Liver (tissue), 9 donors: Measurements from ENCODE around the gene PAPPA. TPM values are rescaled to one million over a fixed set of nuclear protein-coding genes. Genes with fewer than 3 reads are reported as not detected.
A peak's percentile ranks its signal among the peaks of the same experiment; 100 is the strongest.

ENCODE experiments used
- DNase-seq: peaks from one replicate; pipeline ENCODE4 v3.0.0-alpha.2; 2017; ENCODE audit warnings: low spot score
- H3K27ac ChIP-seq, 2 donors: one replicate each; pipeline ENCODE4 v1.7.0; 2013; ENCODE audit warnings: inconsistent platforms in 2 of 2, low read length in 2 of 2, control low read depth in 1 of 2, low read depth in 1 of 2, mild to moderate bottlenecking in 1 of 2
- H3K27me3 ChIP-seq, 4 donors: one replicate each; pipeline versions ENCODE4 v1.6.1 to v1.7.0; 2013; ENCODE audit warnings: low read length in 3 of 4, inconsistent platforms in 1 of 4, mild to moderate bottlenecking in 1 of 4, moderate library complexity in 1 of 4; ENCODE audit not compliant: control insufficient read depth in 4 of 4, insufficient read depth in 4 of 4
- H3K36me3 ChIP-seq, 4 donors: one replicate each; pipeline versions ENCODE4 v1.6.1 to v1.7.0; 2013; ENCODE audit warnings: low read length in 3 of 4, mild to moderate bottlenecking in 3 of 4, low read depth in 1 of 4, moderate library complexity in 1 of 4; ENCODE audit not compliant: control insufficient read depth in 4 of 4, insufficient read depth in 3 of 4
- H3K4me1 ChIP-seq, 4 donors: one replicate each; pipeline versions ENCODE4 v1.6.1 to v1.7.0; 2013; ENCODE audit warnings: low read length in 3 of 4, mild to moderate bottlenecking in 3 of 4, moderate library complexity in 1 of 4; ENCODE audit not compliant: control insufficient read depth in 4 of 4, insufficient read depth in 4 of 4
- H3K4me3 ChIP-seq, 3 donors: one replicate each; pipeline versions ENCODE4 v1.6.1 to v1.7.0; 2013; ENCODE audit warnings: low read length in 3 of 3, control low read depth in 1 of 3, low read depth in 1 of 3, mild to moderate bottlenecking in 1 of 3
- H3K9ac ChIP-seq, 2 donors: one replicate each; pipeline ENCODE4 v1.7.0; 2013; ENCODE audit warnings: low read length in 2 of 2, mild to moderate bottlenecking in 2 of 2, moderate library complexity in 2 of 2, control low read depth in 1 of 2, low read depth in 1 of 2
- H3K9me3 ChIP-seq, 4 donors: one replicate each; pipeline versions ENCODE4 v1.6.1 to v1.7.0; 2013; ENCODE audit warnings: low read length in 3 of 4; ENCODE audit not compliant: control insufficient read depth in 4 of 4
- FOXA1 ChIP-seq: IDR thresholded peaks from 2 replicates; pipeline ENCODE4 v1.6.1; 2016; ENCODE audit warnings: antibody characterized with exemption
- GABPA ChIP-seq, 2 donors: IDR thresholded peaks in 1 of 2; conservative IDR thresholded peaks in 1 of 2; 2 replicates each; pipeline ENCODE4 v1.6.1; 2016; ENCODE audit warnings: antibody characterized with exemption in 2 of 2, mild to moderate bottlenecking in 1 of 2, moderate library complexity in 1 of 2
- HNF4G ChIP-seq: IDR thresholded peaks from 2 replicates; pipeline ENCODE4 v1.6.1; 2016; ENCODE audit warnings: antibody characterized with exemption
- JUND ChIP-seq, 2 donors: IDR thresholded peaks; 2 replicates each; pipeline ENCODE4 v1.6.1; 2016; ENCODE audit warnings: antibody characterized with exemption in 2 of 2
- NR2F2 ChIP-seq: IDR thresholded peaks from 2 replicates; pipeline ENCODE4 v1.6.1; 2016; ENCODE audit warnings: antibody characterized with exemption
- RAD21 ChIP-seq, 2 donors: IDR thresholded peaks; 2 replicates each; pipeline ENCODE4 v1.6.1; 2016; ENCODE audit warnings: antibody characterized with exemption in 2 of 2, mild to moderate bottlenecking in 2 of 2
- RXRA ChIP-seq, 2 donors: IDR thresholded peaks; 2 replicates each; pipeline ENCODE4 v1.6.1; 2017 to 2018; ENCODE audit warnings: antibody characterized with exemption in 2 of 2, mild to moderate bottlenecking in 1 of 2
- SP1 ChIP-seq: IDR thresholded peaks from 2 replicates; pipeline ENCODE4 v1.6.1; 2018; ENCODE audit warnings: antibody characterized with exemption, mild to moderate bottlenecking
- TAF1 ChIP-seq: conservative IDR thresholded peaks from 2 replicates; pipeline ENCODE4 v1.6.1; 2016; ENCODE audit warnings: antibody characterized with exemption, mild to moderate bottlenecking
- WGBS: extraction: QIAGEN DNeasy Blood & Tissue Kit; methylation state at CpG from one replicate; pipeline ENCODE4 v1.1.7; 2013; 5-methylcytosine and 5-hydroxymethylcytosine counted together
- polyA plus RNA-seq, 2 donors: library from polyadenylated mRNA; stranded (reverse) in 1 of 2; unstranded in 1 of 2; fragments of 200-250 nt in 1 of 2; fragments of >200 nt in 1 of 2; fragmentation: Nextera tagmentation in 1 of 2; extraction: Ambion mirVana in 1 of 2; gene quantifications; one replicate each; pipeline versions ENCODE4 v1.2.1 to v1.2.3, GENCODE V29; 2013 to 2015
- total RNA-seq, 2 donors: library from RNA; depleted of rRNA; stranded (reverse); fragments of >200 nt; gene quantifications; one replicate each; pipeline ENCODE4 v1.2.3, GENCODE V29; 2014
- TF ChIP-seq, protein P1 (sequence below): IDR thresholded peaks from 2 replicates; pipeline ENCODE4 v1.6.1; 2016; ENCODE audit warnings: antibody characterized with exemption
- TF ChIP-seq, protein P2 (sequence below): IDR thresholded peaks from 2 replicates; pipeline ENCODE4 v1.6.1; 2016; ENCODE audit warnings: antibody characterized with exemption, mild to moderate bottlenecking
- TF ChIP-seq, protein P3 (sequence below): fragments of 150-350 bp; IDR thresholded peaks from 2 replicates; pipeline ENCODE4 v1.5.1; 2017; ENCODE audit warnings: improper control_type of control experiment, low read depth, low read length; ENCODE audit not compliant: missing input control
- TF ChIP-seq, protein P4 (sequence below): IDR thresholded peaks from 2 replicates; pipeline ENCODE4 v1.6.1; 2016; ENCODE audit warnings: antibody characterized with exemption
- TF ChIP-seq, protein P5 (sequence below): IDR thresholded peaks from 2 replicates; pipeline ENCODE4 v1.6.1; 2016; ENCODE audit warnings: antibody characterized with exemption
- donor health status: healthy.
- donor health status: healthy.
- donor health status: healthy.
- donor health status: healthy.
- donor health status: healthy.

Gene PAPPA, protein sequence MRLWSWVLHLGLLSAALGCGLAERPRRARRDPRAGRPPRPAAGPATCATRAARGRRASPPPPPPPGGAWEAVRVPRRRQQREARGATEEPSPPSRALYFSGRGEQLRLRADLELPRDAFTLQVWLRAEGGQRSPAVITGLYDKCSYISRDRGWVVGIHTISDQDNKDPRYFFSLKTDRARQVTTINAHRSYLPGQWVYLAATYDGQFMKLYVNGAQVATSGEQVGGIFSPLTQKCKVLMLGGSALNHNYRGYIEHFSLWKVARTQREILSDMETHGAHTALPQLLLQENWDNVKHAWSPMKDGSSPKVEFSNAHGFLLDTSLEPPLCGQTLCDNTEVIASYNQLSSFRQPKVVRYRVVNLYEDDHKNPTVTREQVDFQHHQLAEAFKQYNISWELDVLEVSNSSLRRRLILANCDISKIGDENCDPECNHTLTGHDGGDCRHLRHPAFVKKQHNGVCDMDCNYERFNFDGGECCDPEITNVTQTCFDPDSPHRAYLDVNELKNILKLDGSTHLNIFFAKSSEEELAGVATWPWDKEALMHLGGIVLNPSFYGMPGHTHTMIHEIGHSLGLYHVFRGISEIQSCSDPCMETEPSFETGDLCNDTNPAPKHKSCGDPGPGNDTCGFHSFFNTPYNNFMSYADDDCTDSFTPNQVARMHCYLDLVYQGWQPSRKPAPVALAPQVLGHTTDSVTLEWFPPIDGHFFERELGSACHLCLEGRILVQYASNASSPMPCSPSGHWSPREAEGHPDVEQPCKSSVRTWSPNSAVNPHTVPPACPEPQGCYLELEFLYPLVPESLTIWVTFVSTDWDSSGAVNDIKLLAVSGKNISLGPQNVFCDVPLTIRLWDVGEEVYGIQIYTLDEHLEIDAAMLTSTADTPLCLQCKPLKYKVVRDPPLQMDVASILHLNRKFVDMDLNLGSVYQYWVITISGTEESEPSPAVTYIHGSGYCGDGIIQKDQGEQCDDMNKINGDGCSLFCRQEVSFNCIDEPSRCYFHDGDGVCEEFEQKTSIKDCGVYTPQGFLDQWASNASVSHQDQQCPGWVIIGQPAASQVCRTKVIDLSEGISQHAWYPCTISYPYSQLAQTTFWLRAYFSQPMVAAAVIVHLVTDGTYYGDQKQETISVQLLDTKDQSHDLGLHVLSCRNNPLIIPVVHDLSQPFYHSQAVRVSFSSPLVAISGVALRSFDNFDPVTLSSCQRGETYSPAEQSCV (N-terminal part only)
- total RNA-seq, result under 1 TPM; 0.33 TPM
- polyA plus RNA-seq, result under 1 TPM; 0.03 to 0.07 TPM

DNA sequence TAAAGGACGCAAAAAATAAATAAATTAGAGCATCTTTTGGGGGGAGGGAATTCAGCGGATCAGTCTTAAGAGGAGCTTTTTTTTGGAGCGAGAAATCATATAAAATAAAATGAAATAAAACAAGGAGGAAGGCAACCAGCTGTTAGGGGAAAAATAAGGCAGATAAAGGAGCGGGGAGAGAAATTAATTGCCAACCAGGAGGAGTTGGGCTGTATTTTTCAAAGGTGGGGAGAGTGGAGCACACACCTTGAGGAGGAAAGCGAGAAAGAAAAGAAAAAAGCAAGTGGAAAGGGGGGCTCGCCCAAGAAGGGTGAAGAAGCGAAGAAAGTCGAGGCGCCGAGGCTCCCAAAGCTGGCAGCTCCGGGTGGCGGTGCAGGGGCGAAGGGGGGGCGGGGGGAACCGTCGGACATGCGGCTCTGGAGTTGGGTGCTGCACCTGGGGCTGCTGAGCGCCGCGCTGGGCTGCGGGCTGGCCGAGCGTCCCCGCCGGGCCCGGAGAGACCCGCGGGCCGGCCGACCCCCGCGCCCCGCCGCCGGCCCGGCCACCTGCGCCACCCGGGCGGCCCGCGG, at the start of gene PAPPA:
Gene PAPPA (plus strand): TSS at position 27 of the 569 bp plus-strand sequence. CDS start 382 bp downstream, at position 409.
- Histone ChIP-seq H3K9ac (no peak within 1 kb of the TSS), H3K4me1 (peaks cover 3 to 19% (median 5%) of the 10 kb centered on the region in 4 donors), H3K9me3 (no peaks in the 10 kb centered on the region), H3K36me3 (no peaks in the 10 kb centered on the region), H3K27me3 (peaks cover 0 to 16% (median 8%) of the 10 kb centered on the region in 4 donors), H3K27ac (no peak within 1 kb of the TSS), H3K4me3 (peak within 1 kb of the TSS in 1 of 3 donors; percentile 61)
- TF ChIP-seq, protein P1, sequence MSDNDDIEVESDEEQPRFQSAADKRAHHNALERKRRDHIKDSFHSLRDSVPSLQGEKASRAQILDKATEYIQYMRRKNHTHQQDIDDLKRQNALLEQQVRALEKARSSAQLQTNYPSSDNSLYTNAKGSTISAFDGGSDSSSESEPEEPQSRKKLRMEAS, result no peak
- TF ChIP-seq JUND (IDR thresholded peaks at IDR 0.05) (no peak), HNF4G (no peak)
- no peak for DNase-seq
- WGBS, result 2% methylated on average over 41 of the region's 41 CpGs

DNA sequence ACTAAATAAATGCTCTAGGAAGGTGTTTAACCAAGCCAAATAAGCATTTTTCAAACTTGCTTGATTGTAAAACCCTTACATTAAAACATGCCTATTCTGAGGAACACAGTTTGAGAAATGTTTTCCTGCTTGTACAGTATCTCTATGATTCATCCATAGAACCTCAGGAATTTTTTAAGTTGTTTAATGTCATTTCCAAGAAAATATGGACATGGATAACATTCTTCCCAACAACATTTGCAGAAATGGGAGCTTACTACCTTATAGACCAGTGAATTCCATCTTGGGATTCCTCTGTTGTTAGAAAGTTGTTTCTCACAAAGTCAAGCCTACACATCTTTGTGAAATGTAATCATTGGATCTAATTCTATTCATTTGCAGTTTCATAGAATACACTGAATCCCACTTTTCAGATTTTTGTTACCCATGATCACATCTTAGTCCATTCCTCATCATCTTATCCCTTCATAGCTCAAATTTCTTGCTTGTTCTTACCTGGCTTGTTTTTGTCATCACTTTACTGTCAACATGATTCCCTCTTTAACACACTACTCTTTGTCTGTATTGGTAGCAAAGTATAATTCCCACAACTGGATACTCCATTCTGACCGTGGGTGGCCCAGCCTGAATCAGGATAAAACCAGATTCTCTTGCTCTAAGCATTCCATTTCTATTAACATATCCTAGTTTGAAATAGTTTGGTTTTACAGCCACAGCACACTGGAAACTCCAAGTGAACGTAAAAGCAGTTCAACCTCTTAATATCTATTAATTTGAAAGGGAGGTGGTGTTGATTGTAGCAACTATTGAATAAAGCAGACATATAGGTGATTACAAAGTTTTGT, 49.4 kb upstream of the PAPPA start:
- H3K4me1 ChIP-seq, result no peaks in the 10 kb centered on the region
- TF ChIP-seq, protein P2, sequence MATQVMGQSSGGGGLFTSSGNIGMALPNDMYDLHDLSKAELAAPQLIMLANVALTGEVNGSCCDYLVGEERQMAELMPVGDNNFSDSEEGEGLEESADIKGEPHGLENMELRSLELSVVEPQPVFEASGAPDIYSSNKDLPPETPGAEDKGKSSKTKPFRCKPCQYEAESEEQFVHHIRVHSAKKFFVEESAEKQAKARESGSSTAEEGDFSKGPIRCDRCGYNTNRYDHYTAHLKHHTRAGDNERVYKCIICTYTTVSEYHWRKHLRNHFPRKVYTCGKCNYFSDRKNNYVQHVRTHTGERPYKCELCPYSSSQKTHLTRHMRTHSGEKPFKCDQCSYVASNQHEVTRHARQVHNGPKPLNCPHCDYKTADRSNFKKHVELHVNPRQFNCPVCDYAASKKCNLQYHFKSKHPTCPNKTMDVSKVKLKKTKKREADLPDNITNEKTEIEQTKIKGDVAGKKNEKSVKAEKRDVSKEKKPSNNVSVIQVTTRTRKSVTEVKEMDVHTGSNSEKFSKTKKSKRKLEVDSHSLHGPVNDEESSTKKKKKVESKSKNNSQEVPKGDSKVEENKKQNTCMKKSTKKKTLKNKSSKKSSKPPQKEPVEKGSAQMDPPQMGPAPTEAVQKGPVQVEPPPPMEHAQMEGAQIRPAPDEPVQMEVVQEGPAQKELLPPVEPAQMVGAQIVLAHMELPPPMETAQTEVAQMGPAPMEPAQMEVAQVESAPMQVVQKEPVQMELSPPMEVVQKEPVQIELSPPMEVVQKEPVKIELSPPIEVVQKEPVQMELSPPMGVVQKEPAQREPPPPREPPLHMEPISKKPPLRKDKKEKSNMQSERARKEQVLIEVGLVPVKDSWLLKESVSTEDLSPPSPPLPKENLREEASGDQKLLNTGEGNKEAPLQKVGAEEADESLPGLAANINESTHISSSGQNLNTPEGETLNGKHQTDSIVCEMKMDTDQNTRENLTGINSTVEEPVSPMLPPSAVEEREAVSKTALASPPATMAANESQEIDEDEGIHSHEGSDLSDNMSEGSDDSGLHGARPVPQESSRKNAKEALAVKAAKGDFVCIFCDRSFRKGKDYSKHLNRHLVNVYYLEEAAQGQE, result no peak
- TF ChIP-seq, protein P1, result no peak
- TF ChIP-seq HNF4G (no peak), TAF1 (no peak), GABPA (IDR thresholded peaks at IDR 0.05 in 1 of 2, conservative IDR thresholded peaks at IDR 0.05 in 1 of 2) (no peak), SP1 (no peak), JUND (IDR thresholded peaks at IDR 0.05) (no peak), RXRA (IDR thresholded peaks at IDR 0.05) (no peak), NR2F2 (no peak), FOXA1 (no peak), RAD21 (IDR thresholded peaks at IDR 0.05) (no peak)
- TF ChIP-seq, protein P3, sequence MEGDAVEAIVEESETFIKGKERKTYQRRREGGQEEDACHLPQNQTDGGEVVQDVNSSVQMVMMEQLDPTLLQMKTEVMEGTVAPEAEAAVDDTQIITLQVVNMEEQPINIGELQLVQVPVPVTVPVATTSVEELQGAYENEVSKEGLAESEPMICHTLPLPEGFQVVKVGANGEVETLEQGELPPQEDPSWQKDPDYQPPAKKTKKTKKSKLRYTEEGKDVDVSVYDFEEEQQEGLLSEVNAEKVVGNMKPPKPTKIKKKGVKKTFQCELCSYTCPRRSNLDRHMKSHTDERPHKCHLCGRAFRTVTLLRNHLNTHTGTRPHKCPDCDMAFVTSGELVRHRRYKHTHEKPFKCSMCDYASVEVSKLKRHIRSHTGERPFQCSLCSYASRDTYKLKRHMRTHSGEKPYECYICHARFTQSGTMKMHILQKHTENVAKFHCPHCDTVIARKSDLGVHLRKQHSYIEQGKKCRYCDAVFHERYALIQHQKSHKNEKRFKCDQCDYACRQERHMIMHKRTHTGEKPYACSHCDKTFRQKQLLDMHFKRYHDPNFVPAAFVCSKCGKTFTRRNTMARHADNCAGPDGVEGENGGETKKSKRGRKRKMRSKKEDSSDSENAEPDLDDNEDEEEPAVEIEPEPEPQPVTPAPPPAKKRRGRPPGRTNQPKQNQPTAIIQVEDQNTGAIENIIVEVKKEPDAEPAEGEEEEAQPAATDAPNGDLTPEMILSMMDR, result no peak
- TF ChIP-seq, protein P4, sequence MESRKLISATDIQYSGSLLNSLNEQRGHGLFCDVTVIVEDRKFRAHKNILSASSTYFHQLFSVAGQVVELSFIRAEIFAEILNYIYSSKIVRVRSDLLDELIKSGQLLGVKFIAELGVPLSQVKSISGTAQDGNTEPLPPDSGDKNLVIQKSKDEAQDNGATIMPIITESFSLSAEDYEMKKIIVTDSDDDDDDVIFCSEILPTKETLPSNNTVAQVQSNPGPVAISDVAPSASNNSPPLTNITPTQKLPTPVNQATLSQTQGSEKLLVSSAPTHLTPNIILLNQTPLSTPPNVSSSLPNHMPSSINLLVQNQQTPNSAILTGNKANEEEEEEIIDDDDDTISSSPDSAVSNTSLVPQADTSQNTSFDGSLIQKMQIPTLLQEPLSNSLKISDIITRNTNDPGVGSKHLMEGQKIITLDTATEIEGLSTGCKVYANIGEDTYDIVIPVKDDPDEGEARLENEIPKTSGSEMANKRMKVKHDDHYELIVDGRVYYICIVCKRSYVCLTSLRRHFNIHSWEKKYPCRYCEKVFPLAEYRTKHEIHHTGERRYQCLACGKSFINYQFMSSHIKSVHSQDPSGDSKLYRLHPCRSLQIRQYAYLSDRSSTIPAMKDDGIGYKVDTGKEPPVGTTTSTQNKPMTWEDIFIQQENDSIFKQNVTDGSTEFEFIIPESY, result no peak
- TF ChIP-seq, protein P5, sequence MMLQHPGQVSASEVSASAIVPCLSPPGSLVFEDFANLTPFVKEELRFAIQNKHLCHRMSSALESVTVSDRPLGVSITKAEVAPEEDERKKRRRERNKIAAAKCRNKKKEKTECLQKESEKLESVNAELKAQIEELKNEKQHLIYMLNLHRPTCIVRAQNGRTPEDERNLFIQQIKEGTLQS, result no peak
- DNase-seq, result no peak
- peaks cover 0 to 3% (median 0%) of the 10 kb centered on the region in 4 donors for H3K9me3 ChIP-seq
- no peak overlapping the region for H3K27ac ChIP-seq
- no peak overlapping the region for H3K4me3 ChIP-seq
- no peaks in the 10 kb centered on the region for H3K36me3 ChIP-seq
- 58% methylated on average over 2 of the region's 2 CpGs for WGBS
- H3K27me3 ChIP-seq, result peaks cover 0 to 5% (median 0%) of the 10 kb centered on the region in 4 donors
- no peak overlapping the region for H3K9ac ChIP-seq
